Endothelial cell of umbilical vein (primary cell): ENCODE measurements around the gene TIGD1. TPM values are rescaled to one million over a fixed set of nuclear protein-coding genes. Genes with fewer than 3 reads are reported as not detected.

ENCODE experiments used
- BruUV-seq: library from RNA; stranded (reverse); fragments of 400-500 nt; replicated peaks from 2 replicates; lab custom pipeline; 2021; lab: Mats Ljungman, UMichigan
- CTCF ChIA-PET: fragments of 300-600, 350-600 bp; sonication (Branson Sonifier 250); formaldehyde crosslinking; loops from one replicate; lab custom pipeline; 2021; ENCODE audit warnings: antibody characterized with exemption, inconsistent platforms; lab: Charles Lee
- POLR2A ChIA-PET: fragments of 300-600, 350-600 bp; sonication (Branson Sonifier 250); formaldehyde crosslinking; loops from one replicate; lab custom pipeline; 2021; ENCODE audit warnings: antibody characterized with exemption, inconsistent platforms; lab: Charles Lee
- DNase-seq: peaks from one replicate; pipeline ENCODE4 v3.0.0-alpha.2; 2011; ENCODE audit warnings: low read depth, low spot score
- FAIRE-seq: peaks from 2 replicates; lab custom pipeline; 2011; peaks lifted over from hg19 to GRCh38; lab: Jason Lieb, UNC
- H2AFZ ChIP-seq: 2 replicates; pipeline ENCODE4 v1.6.0; 2012; ENCODE audit warnings: low read depth, low read length, control low read depth, inconsistent platforms
- H3K27ac ChIP-seq: 2 replicates; pipeline ENCODE4 v1.5.1; 2011; ENCODE audit warnings: low read depth, mild to moderate bottlenecking, control low read depth, low read length, moderate library complexity; ENCODE audit not compliant: insufficient read depth
- H3K27me3 ChIP-seq, 2 experiments: 2 replicates each; pipeline versions ENCODE4 v1.6.0 to v1.6.1; 2011; ENCODE audit warnings: low read length in 2 of 2, mixed read lengths in 1 of 2; ENCODE audit not compliant: control insufficient read depth in 2 of 2, insufficient read depth in 2 of 2
- H3K36me3 ChIP-seq, 2 experiments: 2 replicates in 1 of 2; 3 replicates in 1 of 2; pipeline ENCODE4 v1.5.1; 2011; ENCODE audit warnings: low read length in 2 of 2, mild to moderate bottlenecking in 1 of 2, moderate library complexity in 1 of 2; ENCODE audit not compliant: control insufficient read depth in 2 of 2, insufficient read depth in 2 of 2; ENCODE audit errors: extremely low read depth in 1 of 2
- H3K4me1 ChIP-seq: 3 replicates; pipeline ENCODE4 v1.5.1; 2011; ENCODE audit warnings: mild to moderate bottlenecking, low read length; ENCODE audit not compliant: control insufficient read depth, insufficient read depth; ENCODE audit errors: extremely low read depth
- H3K4me2 ChIP-seq: 2 replicates; pipeline ENCODE4 v1.6.1; 2011; ENCODE audit warnings: low read length, control low read depth, mixed read lengths; ENCODE audit not compliant: insufficient read depth
- H3K4me3 ChIP-seq, 3 experiments: fragments of 200-600 bp in 1 of 3; sonication (generic), shearing (Covaris generic) in 1 of 3; replicated peaks in 1 of 3; 2 replicates each; pipeline ENCODE4 v1.5.1; 2011 to 2016; ENCODE audit warnings: control low read depth in 3 of 3, low read length in 3 of 3, mild to moderate bottlenecking in 2 of 3, inconsistent platforms in 1 of 3, low read depth in 1 of 3, moderate library complexity in 1 of 3; ENCODE audit not compliant: insufficient read depth in 1 of 3
- H3K79me2 ChIP-seq: 2 replicates; pipeline ENCODE4 v1.6.0; 2012; ENCODE audit warnings: low read length, inconsistent platforms; ENCODE audit not compliant: control insufficient read depth, insufficient read depth
- H3K9ac ChIP-seq: replicated peaks from 2 replicates; pipeline ENCODE3; 2011; ENCODE audit warnings: low read length, control low read depth; ENCODE audit not compliant: insufficient read depth; ENCODE audit errors: extremely low read depth
- H3K9me1 ChIP-seq: replicated peaks from 3 replicates; pipeline ENCODE4 v1.6.0; 2011; ENCODE audit warnings: mild to moderate bottlenecking, low read length; ENCODE audit not compliant: control insufficient read depth, insufficient read depth; ENCODE audit errors: extremely low read depth
- H3K9me3 ChIP-seq: replicated peaks from 2 replicates; pipeline ENCODE4 v1.5.1; 2012; ENCODE audit warnings: low read length, inconsistent platforms; ENCODE audit not compliant: control insufficient read depth, insufficient read depth
- H4K20me1 ChIP-seq: replicated peaks from 2 replicates; pipeline ENCODE3; 2011; ENCODE audit warnings: mild to moderate bottlenecking, low read length; ENCODE audit not compliant: control insufficient read depth, insufficient read depth; ENCODE audit errors: extremely low read depth
- CTCF ChIP-seq, 2 donors: IDR thresholded peaks; 1 replicate in 1 of 2; 2 replicates in 1 of 2; pipeline ENCODE4 v1.5.1; 2011; ENCODE audit warnings: low read length in 2 of 2, mild to moderate bottlenecking in 2 of 2, moderate library complexity in 2 of 2, control low read depth in 1 of 2, inconsistent platforms in 1 of 2, low read depth in 1 of 2; ENCODE audit not compliant: insufficient read depth in 1 of 2; ENCODE audit errors: extremely low read depth in 1 of 2
- EZH2 ChIP-seq: IDR thresholded peaks from 2 replicates; pipeline ENCODE4 v1.6.1; 2012; ENCODE audit warnings: borderline replicate concordance, low read depth, mild to moderate bottlenecking, moderate library complexity, low read length, inconsistent platforms; ENCODE audit not compliant: severe bottlenecking
- FOS ChIP-seq: IDR thresholded peaks from 2 replicates; pipeline ENCODE4 v1.6.1; 2011; ENCODE audit warnings: mild to moderate bottlenecking, low read length, moderate library complexity, borderline replicate concordance; ENCODE audit not compliant: insufficient read depth
- GATA2 ChIP-seq: IDR thresholded peaks from 2 replicates; pipeline ENCODE4 v1.7.0; 2011; ENCODE audit warnings: low read depth, mild to moderate bottlenecking, moderate library complexity, mixed read lengths, low read length; ENCODE audit not compliant: insufficient read length, insufficient read depth
- JUN ChIP-seq: IDR thresholded peaks from 2 replicates; pipeline ENCODE4 v1.6.1; 2011; ENCODE audit warnings: borderline replicate concordance, low read depth; ENCODE audit not compliant: insufficient read length, insufficient read depth
- MAX ChIP-seq: IDR thresholded peaks from 2 replicates; pipeline ENCODE4 v1.6.1; 2011; ENCODE audit not compliant: insufficient read depth, insufficient read length
- MYC ChIP-seq: IDR thresholded peaks from one replicate; pipeline ENCODE4 v1.6.1; 2011; ENCODE audit warnings: mild to moderate bottlenecking, low read depth, low read length
- POLR2A ChIP-seq: IDR thresholded peaks from 2 replicates; pipeline ENCODE4 v1.6.1; 2012; ENCODE audit warnings: low read depth, mild to moderate bottlenecking, control low read depth, low read length
- POLR2AphosphoS5 ChIP-seq: IDR thresholded peaks from 2 replicates; pipeline ENCODE4 v1.6.1; 2012; ENCODE audit warnings: low read depth, mild to moderate bottlenecking, control low read depth, low read length, moderate library complexity; ENCODE audit not compliant: insufficient read depth
- dilution Hi-C: fragments of 300-500 bp; cut with MboI; formaldehyde crosslinking; loops from one replicate; pipeline ENCODE4 v1.15.0; 2019; ENCODE audit warnings: low sequenced_read_pairs; ENCODE audit not compliant: extremely low pct_ligation_motif_present
- intact Hi-C: fragments of 100-400 bp; cut with micrococcal nuclease; formaldehyde crosslinking; loops from one replicate; pipeline ENCODE4 v1.10.0; 2022
- polyA plus RNA-seq, 4 experiments: library from polyadenylated mRNA; depleted of rRNA in 3 of 4; stranded (reverse) in 3 of 4; unstranded in 1 of 4; fragments of >200 nt; gene quantifications; 2 replicates each; pipeline versions ENCODE4 v1.2.1 to v1.2.3, GENCODE V29; 2011 to 2012; ENCODE audit warnings: missing spikeins in 1 of 4
- total RNA-seq: library from RNA; stranded (reverse); gene quantifications from 2 replicates; pipeline ENCODE4 v1.2.3, GENCODE V29; 2021

TIGD1 gene
- total and polyA plus RNA-seq, 2 donors (not counting 3 experiments of a cell fraction or from before 2014, with no cell fraction given) = 1.6 to 3.3 TPM

- intact Hi-C loops = no loop called here
- H3K27ac ChIP-seq = no peak overlapping the region
- POLR2A ChIA-PET = no interaction called here
- peaks cover 4 to 16% of the 10 kb centered on the region in 2 experiments for H3K36me3 ChIP-seq
- dilution Hi-C loops = no loop called here
- TF ChIP-seq FOS = no peak
- no peak for TF ChIP-seq POLR2A
- no peak for TF ChIP-seq MYC
- TF ChIP-seq JUN = no peak
- no peak for TF ChIP-seq POLR2AphosphoS5
- TF ChIP-seq EZH2 = no peak
- TF ChIP-seq CTCF (IDR thresholded peaks at IDR 0.05; ENCODE audit: extremely low read depth in 1 of 2, insufficient read depth in 1 of 2, low read depth in 1 of 2, low read length in 2 of 2) = no peak
- TF ChIP-seq GATA2 = no peak
- no peak for TF ChIP-seq MAX
- no peak for DNase-seq
- no peak overlapping the region for H2AFZ ChIP-seq
- no peak overlapping the region for H3K4me2 ChIP-seq
- no peak overlapping the region for H3K9ac ChIP-seq
- H4K20me1 ChIP-seq = no peaks in the 10 kb centered on the region
- H3K9me3 ChIP-seq = no peaks in the 10 kb centered on the region
- H3K27me3 ChIP-seq = no peaks in the 10 kb centered on the region
- H3K79me2 ChIP-seq = no peaks in the 10 kb centered on the region
- no peak overlapping the region for H3K4me3 ChIP-seq
- BruUV-seq = no TSS peak
- CTCF ChIA-PET = interaction anchor here (1.5 to 1.7 kb wide), 2 partner anchors 9 to 10 kb away, joined by 3 to 4 read pairs; no protein-coding TSS in a partner anchor
- H3K9me1 ChIP-seq = no peaks in the 10 kb centered on the region
- no peaks in the 10 kb centered on the region for H3K4me1 ChIP-seq
- FAIRE-seq = no peak
These were observed 26.6 kb upstream of the TIGD1 start for GRCh38 chr2:232576995-232577394.
